Peyer's patch (tissue), 4 donors: ENCODE data around the gene PSG6. TPM values are rescaled to one million over a fixed set of nuclear protein-coding genes. Genes with fewer than 3 reads are reported as not detected.
A peak's percentile ranks its signal among the peaks of the same experiment; 100 is the strongest.
"Not testable (repeated sequence)": the region's sequence is repeated elsewhere in the genome, so short reads cannot be mapped to it uniquely, and the experiment has no call there.

ENCODE experiments used
- DNase-seq, 3 donors: peaks; one replicate each; pipeline ENCODE4 v3.0.0-alpha.2; 2017 to 2019
- H3K27ac ChIP-seq, 4 donors: fragments of 200-600 bp; sonication (generic); one replicate each; pipeline ENCODE4 v1.5.1; 2016 to 2019
- H3K27me3 ChIP-seq, 2 donors: fragments of 200-600 bp; sonication (generic); one replicate each; pipeline ENCODE4 v1.5.1; 2019
- H3K36me3 ChIP-seq, 3 donors: fragments of 200-600 bp; sonication (generic); one replicate each; pipeline ENCODE4 v1.5.1; 2016 to 2019
- H3K4me1 ChIP-seq, 4 donors: fragments of 200-600 bp; sonication (generic); one replicate each; pipeline ENCODE4 v1.5.1; 2016 to 2019
- H3K4me3 ChIP-seq, 4 donors: fragments of 200-600 bp; sonication (generic); 1 replicate in 3 of 4; 2 replicates in 1 of 4; pipeline ENCODE4 v1.5.1; 2016 to 2019; ENCODE audit warnings: mild to moderate bottlenecking in 1 of 4
- H3K9me3 ChIP-seq, 4 donors: fragments of 200-600 bp; sonication (generic); one replicate each; pipeline ENCODE4 v1.5.1; 2016 to 2019; ENCODE audit warnings: mild to moderate bottlenecking in 1 of 4
- CTCF ChIP-seq, 6 experiments: fragments of 450-650 bp in 4 of 6; fragments of 200-600 bp in 2 of 6; sonication (generic) in 1 of 6; IDR thresholded peaks; one replicate each; pipeline ENCODE4 v1.5.1; 2017 to 2019; ENCODE audit warnings: antibody characterized with exemption in 6 of 6, mild to moderate bottlenecking in 3 of 6, moderate library complexity in 1 of 6
- POLR2A ChIP-seq, 2 donors: fragments of 450-650 bp; IDR thresholded peaks; one replicate each; pipeline ENCODE4 v1.5.1; 2017; ENCODE audit warnings: antibody characterized with exemption in 2 of 2, mild to moderate bottlenecking in 2 of 2, moderate library complexity in 2 of 2
- total RNA-seq, 4 donors: library from RNA; depleted of rRNA; stranded (reverse); fragments of >200 nt; gene quantifications; one replicate each; pipeline ENCODE4 v1.1.0, GENCODE V29; 2016

The PSG6 gene
- total RNA-seq, 4 donors from 2014 or later, result not detected

DNA sequence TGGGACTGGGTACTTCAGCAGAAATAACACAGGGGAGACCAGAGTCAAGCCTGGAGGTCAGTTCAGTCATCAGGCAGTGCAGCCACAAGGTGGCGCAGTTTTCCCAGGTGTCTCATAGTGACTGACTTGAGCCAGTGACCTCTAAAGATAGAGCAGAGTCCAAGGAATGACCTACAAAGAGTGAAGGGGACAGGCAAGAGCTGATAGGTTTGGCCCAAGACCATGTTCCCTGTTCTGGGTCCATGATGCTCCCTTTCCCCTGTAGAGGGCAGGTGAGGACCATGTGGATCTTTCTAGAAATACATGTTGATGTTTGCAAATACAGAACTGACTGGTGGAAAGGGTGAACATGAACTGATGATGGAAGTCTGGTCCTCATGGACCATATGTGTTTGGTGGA lies 12.5 kb upstream of the PSG6 start:
- peak in 1 of 6 experiments; percentile 5 for TF ChIP-seq CTCF (IDR thresholded peaks at IDR 0.05)
- not testable (repeated sequence) for H3K9me3 ChIP-seq, H3K36me3 ChIP-seq, DNase-seq, H3K4me1 ChIP-seq, H3K4me3 ChIP-seq, H3K27me3 ChIP-seq, H3K27ac ChIP-seq

DNA sequence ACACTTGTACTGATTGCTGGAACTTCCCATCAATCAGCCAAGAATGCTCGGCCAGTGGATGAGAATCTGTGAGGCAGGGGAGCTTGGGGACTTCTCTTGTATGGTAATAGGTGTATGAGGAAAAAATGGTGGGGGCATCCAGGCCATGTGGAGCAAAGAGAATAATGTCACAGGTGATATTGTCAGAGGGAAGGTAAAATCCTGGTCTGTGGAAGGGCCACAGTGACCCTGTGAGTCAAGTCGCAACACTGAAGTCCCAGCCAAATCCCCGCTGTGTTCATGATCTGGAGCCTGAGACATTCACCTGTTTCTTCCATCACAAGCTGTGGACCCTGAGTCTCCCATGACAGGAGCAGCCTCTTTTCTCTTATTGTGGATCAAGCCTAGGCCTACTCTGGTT lies 11.2 kb upstream of the PSG6 start:
- Histone ChIP-seq H3K4me3 (no peak overlapping the region), H3K27ac (no peak overlapping the region), H3K27me3 (no peaks in the 10 kb centered on the region), H3K4me1 (no peaks in the 10 kb centered on the region), H3K9me3 (no peaks in the 10 kb centered on the region), H3K36me3 (no peaks in the 10 kb centered on the region)
- DNase-seq, result no peak
- no peak for TF ChIP-seq CTCF (IDR thresholded peaks at IDR 0.05)
- TF ChIP-seq POLR2A (IDR thresholded peaks at IDR 0.05), result no peak

DNA sequence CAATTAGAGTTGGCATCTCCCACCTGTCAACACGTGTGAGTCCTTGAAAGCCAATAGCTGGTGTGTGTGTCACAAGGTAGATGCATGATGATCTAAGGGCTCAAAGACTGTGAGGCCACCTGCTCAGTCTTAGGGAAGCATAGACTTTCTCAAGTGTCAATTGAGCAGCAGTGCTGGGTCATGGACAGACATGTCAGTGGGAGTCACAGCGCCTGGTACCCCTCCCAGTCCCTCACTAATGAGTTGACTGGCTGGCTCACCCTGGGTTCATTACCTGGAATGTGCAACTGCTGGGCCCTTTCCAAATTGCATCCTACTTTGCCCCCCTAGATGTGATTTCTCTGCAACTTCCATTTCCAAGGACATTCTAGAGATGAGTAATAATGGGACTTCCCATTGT lies 9.1 kb upstream of the PSG6 start:
- H3K4me3 ChIP-seq, result no peak overlapping the region
- H3K9me3 ChIP-seq, result no peaks in the 10 kb centered on the region
- TF ChIP-seq POLR2A (IDR thresholded peaks at IDR 0.05) (no peak), CTCF (IDR thresholded peaks at IDR 0.05) (no peak)
- H3K27ac ChIP-seq, result no peak overlapping the region
- H3K36me3 ChIP-seq, result no peaks in the 10 kb centered on the region
- H3K4me1 ChIP-seq, result no peaks in the 10 kb centered on the region
- no peak for DNase-seq
- no peaks in the 10 kb centered on the region for H3K27me3 ChIP-seq

- H3K9me3 ChIP-seq, H3K4me1 ChIP-seq, DNase-seq, H3K4me3 ChIP-seq, H3K27me3 ChIP-seq, H3K27ac ChIP-seq, H3K36me3 ChIP-seq: not testable (repeated sequence)
- TF ChIP-seq CTCF (IDR thresholded peaks at IDR 0.05), result peak in 2 of 6 experiments; percentile 7 to 23
These were observed 5.4 kb upstream of the PSG6 start for GRCh38 chr19:42923106-42923505.

- not testable (repeated sequence) for H3K27me3 ChIP-seq, DNase-seq, H3K36me3 ChIP-seq, H3K9me3 ChIP-seq, H3K27ac ChIP-seq, H3K4me1 ChIP-seq, H3K4me3 ChIP-seq
These were observed 3.3 kb upstream of the PSG6 start for GRCh38 chr19:42920971-42921370.

GRCh38 chr19:42919757-42920079 lies 2.0 kb upstream of the PSG6 start:
- no peak for DNase-seq
- Histone ChIP-seq H3K4me3 (no peak overlapping the region), H3K9me3 (no peaks in the 10 kb centered on the region), H3K27me3 (no peaks in the 10 kb centered on the region), H3K27ac (no peak overlapping the region), H3K4me1 (no peaks in the 10 kb centered on the region), H3K36me3 (no peaks in the 10 kb centered on the region)
- TF ChIP-seq POLR2A (IDR thresholded peaks at IDR 0.05), result no peak
- TF ChIP-seq CTCF (IDR thresholded peaks at IDR 0.05), result no peak

- not testable (repeated sequence) for H3K4me3 ChIP-seq, H3K27ac ChIP-seq, DNase-seq, H3K9me3 ChIP-seq, H3K4me1 ChIP-seq, H3K27me3 ChIP-seq, H3K36me3 ChIP-seq
These were observed 1.5 kb upstream of the PSG6 start for GRCh38 chr19:42919070-42919756.

GRCh38 chr19:42918377-42919069 lies 829 bp upstream of the PSG6 start:
- not testable (repeated sequence) for H3K4me3 ChIP-seq, H3K9me3 ChIP-seq, H3K27ac ChIP-seq, H3K4me1 ChIP-seq, H3K27me3 ChIP-seq, H3K36me3 ChIP-seq, DNase-seq

- not testable (repeated sequence) for H3K4me3 ChIP-seq, H3K27me3 ChIP-seq, H3K36me3 ChIP-seq, DNase-seq, H3K9me3 ChIP-seq, H3K27ac ChIP-seq, H3K4me1 ChIP-seq
These were observed 763 bp downstream of the PSG6 start for GRCh38 chr19:42916931-42917330.

DNA sequence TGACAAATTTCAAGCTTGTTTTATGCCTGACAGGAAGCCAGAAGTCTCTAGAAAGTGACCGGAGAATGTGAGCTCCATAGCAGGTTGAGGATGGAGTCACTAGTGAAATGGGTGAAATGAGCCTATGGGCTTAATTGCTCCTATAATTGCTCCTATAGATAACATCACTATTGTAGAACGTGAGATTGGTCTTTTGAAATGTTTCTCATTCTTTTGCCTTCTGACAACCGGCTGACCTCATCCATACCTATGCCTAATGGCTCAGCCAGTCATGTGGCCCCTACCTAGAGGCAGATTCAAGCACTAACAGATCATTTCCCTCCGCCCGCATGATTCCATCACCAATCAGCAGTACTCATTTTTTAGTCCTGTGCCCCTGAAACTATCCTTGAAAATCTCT lies 4.2 kb downstream of the PSG6 start:
- H3K9me3 ChIP-seq, DNase-seq, H3K4me3 ChIP-seq, H3K27me3 ChIP-seq, H3K36me3 ChIP-seq, H3K27ac ChIP-seq, H3K4me1 ChIP-seq: not testable (repeated sequence)
